ENCODE data around the gene RHOBTB3. TPM values are rescaled to one million over a fixed set of nuclear protein-coding genes. Genes with fewer than 3 reads are reported as not detected.

RHOBTB3 gene
- total and polyA plus RNA-seq, 8 donors: 13.7 to 730 (median 89.3) TPM

DNA sequence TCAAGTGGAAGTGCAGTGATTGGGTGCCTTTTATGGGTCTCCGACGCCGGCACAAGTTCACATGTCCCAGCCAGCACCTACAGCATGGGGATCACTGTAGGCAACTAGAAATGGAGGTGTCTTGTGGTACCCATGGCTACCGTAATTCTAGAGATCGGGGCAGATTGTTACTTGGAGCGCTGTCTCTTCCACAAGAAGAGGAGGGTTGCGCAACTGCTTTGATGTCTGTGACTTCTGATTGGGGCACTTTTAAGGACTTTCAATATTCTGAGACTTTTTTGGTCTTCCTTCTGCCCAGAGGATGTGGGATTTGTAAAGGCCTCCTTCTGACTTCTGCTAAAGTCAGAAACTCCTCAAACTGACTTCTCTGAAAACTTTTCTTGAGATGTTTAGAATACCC is 49.5 kb downstream of the RHOBTB3 start:
- Histone ChIP-seq H3K36me3 (peaks cover 0 to 25% (median 9%) of the 10 kb centered on the region in 4 donors), H3K4me1 (peaks cover 4 to 51% (median 24%) of the 10 kb centered on the region in 4 donors), H3K27ac (peak overlapping the region in 4 of 5 donors; percentile 56 to 79 (median 68)), H3K9me3 (no peaks in the 10 kb centered on the region), H3K4me3 (no peak overlapping the region), H3K27me3 (no peaks in the 10 kb centered on the region)
- DNase-seq: no peak
- no peak for TF ChIP-seq POLR2A (IDR thresholded peaks at IDR 0.05)
- TF ChIP-seq EP300 (IDR thresholded peaks at IDR 0.05): no peak
- TF ChIP-seq POLR2AphosphoS5 (IDR thresholded peaks at IDR 0.05): no peak
- TF ChIP-seq CTCF (IDR thresholded peaks at IDR 0.05): no peak
- intact Hi-C loops (cut with DNase I; ENCODE audit: low total_unique reads): loop anchor here (10.0 kb wide), 2 partner anchors 64 to 136 kb away; partner anchors contain the start of gene RFESD
- WGBS, 5 donors: 81 to 94% (median 90%) methylated on average over 7 of the region's 7 CpGs

DNA sequence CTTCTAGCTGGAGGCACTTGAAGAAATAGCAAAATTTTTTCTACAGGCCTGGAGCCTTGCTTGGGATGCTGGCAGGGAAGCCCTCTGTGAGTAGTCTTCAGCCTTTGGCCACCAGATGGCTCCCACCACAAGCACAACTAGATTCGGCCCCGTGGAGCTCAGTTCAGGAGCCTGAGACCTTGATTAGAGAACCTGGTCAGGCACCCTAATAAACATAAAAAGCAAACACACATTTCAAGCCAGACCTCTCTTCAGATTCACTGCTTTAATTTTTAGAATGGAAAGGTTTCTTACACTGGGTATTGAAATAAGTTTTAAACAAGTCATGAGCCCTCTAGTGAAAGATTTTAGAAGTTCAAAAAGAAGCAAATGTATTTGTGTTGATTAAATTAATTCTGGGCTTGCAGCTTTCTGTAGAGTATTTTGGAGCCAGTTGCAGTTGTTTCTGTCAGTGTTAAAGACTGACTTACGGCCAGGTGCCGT is 50.0 kb downstream of the RHOBTB3 start:
- peaks cover 0 to 25% (median 10%) of the 10 kb centered on the region in 4 donors for H3K36me3 ChIP-seq
- H3K9me3 ChIP-seq: no peaks in the 10 kb centered on the region
- H3K27ac ChIP-seq: peak overlapping the region; percentile 42 to 79 (median 62)
- peak; percentile 89 to 93 for DNase-seq
- TF ChIP-seq CTCF (IDR thresholded peaks at IDR 0.05): peak in 5 of 7 experiments; percentile 64 to 93 (median 86)
- TF ChIP-seq POLR2AphosphoS5 (IDR thresholded peaks at IDR 0.05): peak in 1 of 3 donors; percentile 36
- TF ChIP-seq EP300 (IDR thresholded peaks at IDR 0.05): no peak
- no peak for TF ChIP-seq POLR2A (IDR thresholded peaks at IDR 0.05)
- H3K4me1 ChIP-seq: peaks cover 4 to 51% (median 24%) of the 10 kb centered on the region in 4 donors
- no peak overlapping the region for H3K4me3 ChIP-seq
- H3K27me3 ChIP-seq: no peaks in the 10 kb centered on the region
- WGBS, 5 donors: 9 to 18% (median 15%) methylated on average over 4 of the region's 4 CpGs
- intact Hi-C loops (cut with DNase I; ENCODE audit: low total_unique reads): loop anchor here (10.0 kb wide), 2 partner anchors 64 to 136 kb away; partner anchors contain the start of gene RFESD

DNA sequence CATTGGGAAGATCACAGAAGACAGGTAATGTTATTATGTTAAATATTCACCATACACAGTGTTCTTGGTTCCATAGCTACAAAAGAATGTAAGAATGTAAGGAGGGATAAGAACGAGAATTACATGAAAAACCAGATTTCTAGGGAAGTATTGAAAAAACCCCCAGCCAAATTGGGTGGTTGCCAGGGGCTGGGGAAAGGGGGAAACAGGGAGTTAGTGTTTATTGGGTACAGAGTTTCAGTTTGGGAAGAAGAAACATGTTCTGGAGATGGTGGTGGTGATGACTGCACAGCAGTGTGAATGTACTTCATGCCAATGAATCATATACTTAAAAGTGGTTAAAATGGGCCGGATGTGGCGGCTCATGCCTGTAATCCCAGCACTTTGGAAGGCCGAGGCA is 51.0 kb downstream of the RHOBTB3 start:
- Histone ChIP-seq H3K4me3 (no peak overlapping the region), H3K9me3 (no peaks in the 10 kb centered on the region), H3K27me3 (no peaks in the 10 kb centered on the region), H3K4me1 (peaks cover 4 to 51% (median 24%) of the 10 kb centered on the region in 4 donors), H3K27ac (peak overlapping the region in 1 of 5 donors; percentile 75), H3K36me3 (peaks cover 0 to 31% (median 13%) of the 10 kb centered on the region in 4 donors)
- DNase-seq: no peak
- no peak for TF ChIP-seq POLR2A (IDR thresholded peaks at IDR 0.05)
- intact Hi-C loops (cut with DNase I; ENCODE audit: low total_unique reads): loop anchor here (10.0 kb wide), 2 partner anchors 63 to 137 kb away; partner anchors contain the start of gene RFESD
- 90 to 95% (median 94%) methylated on average over 4 of the region's 4 CpGs for WGBS, 5 donors

DNA sequence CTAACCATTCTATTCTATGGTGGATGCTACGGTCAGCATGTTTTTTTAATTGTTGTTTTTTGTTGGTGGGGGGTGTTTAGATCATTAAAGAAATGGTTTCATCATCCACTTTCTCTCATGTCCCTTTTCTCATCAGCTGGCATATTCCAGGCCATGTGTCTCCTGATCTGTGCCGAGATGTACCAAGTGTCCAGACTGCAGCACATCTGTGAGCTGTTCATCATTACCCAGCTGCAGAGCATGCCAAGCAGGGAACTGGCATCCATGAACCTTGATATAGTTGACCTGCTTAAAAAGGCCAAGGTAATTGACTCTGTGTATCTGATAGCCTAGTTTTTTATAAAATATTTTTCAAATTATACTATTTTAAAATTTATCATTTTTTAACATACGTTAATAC is 52.5 kb downstream of the RHOBTB3 start:
- H3K36me3 ChIP-seq: peaks cover 6 to 45% (median 23%) of the 10 kb centered on the region in 4 donors
- H3K27me3 ChIP-seq: no peaks in the 10 kb centered on the region
- DNase-seq: no peak
- H3K4me1 ChIP-seq: peaks cover 4 to 50% (median 22%) of the 10 kb centered on the region in 4 donors
- no peak overlapping the region for H3K27ac ChIP-seq
- intact Hi-C loops (cut with DNase I; ENCODE audit: low total_unique reads): loop anchor here (10.0 kb wide), 2 partner anchors 61 to 139 kb away; partner anchors contain the start of gene RFESD
- no peaks in the 10 kb centered on the region for H3K9me3 ChIP-seq
- no peak overlapping the region for H3K4me3 ChIP-seq
- 92 to 97% (median 94%) methylated on average over 3 of the region's 3 CpGs for WGBS, 5 donors
- TF ChIP-seq CTCF (IDR thresholded peaks at IDR 0.05): no peak
- no peak for TF ChIP-seq POLR2A (IDR thresholded peaks at IDR 0.05)
- TF ChIP-seq POLR2AphosphoS5 (IDR thresholded peaks at IDR 0.05): no peak
- no peak for TF ChIP-seq EP300 (IDR thresholded peaks at IDR 0.05)

Data from stomach (tissue), 9 donors.